CD14-positive monocyte (primary cell): ENCODE results near the gene DNAJC3. TPM values are rescaled to one million over a fixed set of nuclear protein-coding genes. Genes with fewer than 3 reads are reported as not detected.

Experiments
- DNase-seq, 3 donors: peaks; one replicate each; pipeline ENCODE4 v3.0.0-alpha.2; 2011 to 2022
- H2AFZ ChIP-seq: 2 replicates; pipeline ENCODE4 v1.6.0; 2012; ENCODE audit warnings: mild to moderate bottlenecking, low read depth, low read length, inconsistent platforms; ENCODE audit not compliant: insufficient read depth, poor library complexity, severe bottlenecking
- H3K27ac ChIP-seq, 2 donors: 1 replicate in 1 of 2; 2 replicates in 1 of 2; pipeline ENCODE4 v1.5.1; 2012 to 2013; ENCODE audit warnings: low read length in 2 of 2, control low read depth in 1 of 2, inconsistent platforms in 1 of 2, low read depth in 1 of 2, mild to moderate bottlenecking in 1 of 2
- H3K27me3 ChIP-seq, 2 donors: one replicate each; pipeline versions ENCODE4 v1.6.0 to v1.6.1; 2011 to 2013; ENCODE audit warnings: low read length in 2 of 2; ENCODE audit not compliant: control insufficient read depth in 2 of 2, insufficient read depth in 2 of 2
- H3K36me3 ChIP-seq, 2 donors: replicated peaks in 1 of 2; 1 replicate in 1 of 2; 2 replicates in 1 of 2; pipeline versions ENCODE4 v1.5.1 to v1.6.1; 2012 to 2013; ENCODE audit warnings: low read length in 2 of 2, control low read depth in 1 of 2, inconsistent platforms in 1 of 2, mild to moderate bottlenecking in 1 of 2; ENCODE audit not compliant: insufficient read depth in 2 of 2, control insufficient read depth in 1 of 2
- H3K4me1 ChIP-seq, 2 donors: 1 replicate in 1 of 2; 2 replicates in 1 of 2; pipeline versions ENCODE4 v1.5.1 to v1.6.1; 2012 to 2013; ENCODE audit warnings: low read length in 2 of 2, control low read depth in 1 of 2, inconsistent platforms in 1 of 2, mild to moderate bottlenecking in 1 of 2, moderate library complexity in 1 of 2; ENCODE audit not compliant: insufficient read depth in 2 of 2, control insufficient read depth in 1 of 2
- H3K4me2 ChIP-seq: replicated peaks from 2 replicates; pipeline ENCODE3; 2012; ENCODE audit warnings: low read length, moderate library complexity, mild to moderate bottlenecking; ENCODE audit not compliant: poor library complexity, severe bottlenecking; ENCODE audit errors: extremely low read depth
- H3K4me3 ChIP-seq, 3 experiments: fragments of 200-600 bp in 1 of 3; sonication (generic) in 1 of 3; replicated peaks in 1 of 3; 1 replicate in 2 of 3; 2 replicates in 1 of 3; pipeline ENCODE4 v1.5.1; 2011 to 2013; ENCODE audit warnings: low read length in 3 of 3, mild to moderate bottlenecking in 3 of 3, control low read depth in 2 of 3, low read depth in 2 of 3, inconsistent platforms in 1 of 3, moderate library complexity in 1 of 3
- H3K79me2 ChIP-seq: 2 replicates; pipeline ENCODE4 v1.6.0; 2012; ENCODE audit warnings: mild to moderate bottlenecking, control low read depth, inconsistent platforms, low read length, moderate library complexity; ENCODE audit not compliant: insufficient read depth
- H3K9ac ChIP-seq: 2 replicates; pipeline ENCODE4 v1.6.0; 2017; ENCODE audit warnings: low read length, mild to moderate bottlenecking; ENCODE audit not compliant: insufficient read depth, poor library complexity, severe bottlenecking
- H3K9me3 ChIP-seq, 2 donors: replicated peaks in 1 of 2; 1 replicate in 1 of 2; 2 replicates in 1 of 2; pipeline versions ENCODE4 v1.5.1 to v1.6.1; 2012 to 2013; ENCODE audit warnings: low read length in 2 of 2, control low read depth in 1 of 2; ENCODE audit not compliant: control insufficient read depth in 1 of 2, insufficient read depth in 1 of 2
- H4K20me1 ChIP-seq: 2 replicates; pipeline ENCODE4 v1.6.0; 2012; ENCODE audit warnings: mild to moderate bottlenecking, low read length, control low read depth, moderate library complexity; ENCODE audit not compliant: insufficient read depth
- H3K27ac Mint-ChIP-seq, 7 donors: one replicate each; pipeline ENCODE4 v1.8.0; 2020; ENCODE audit warnings: mild to moderate bottlenecking in 7 of 7, mixed read lengths in 7 of 7, moderate library complexity in 6 of 7, inconsistent platforms in 2 of 7
- H3K27me3 Mint-ChIP-seq, 3 donors: one replicate each; pipeline ENCODE4 v1.8.0; 2021 to 2022; ENCODE audit warnings: low read depth in 3 of 3, mild to moderate bottlenecking in 3 of 3, mixed read lengths in 3 of 3, moderate library complexity in 3 of 3, inconsistent platforms in 1 of 3
- H3K36me3 Mint-ChIP-seq, 2 donors: one replicate each; pipeline ENCODE4 v1.8.0; 2020; ENCODE audit warnings: mixed read lengths in 2 of 2, inconsistent platforms in 1 of 2, mild to moderate bottlenecking in 1 of 2
- H3K4me1 Mint-ChIP-seq: one replicate; pipeline ENCODE4 v1.8.0; 2020; ENCODE audit warnings: mild to moderate bottlenecking, mixed read lengths
- H3K4me3 Mint-ChIP-seq, 2 donors: one replicate each; pipeline ENCODE4 v1.8.0; 2020; ENCODE audit warnings: mild to moderate bottlenecking in 2 of 2, mixed read lengths in 2 of 2, moderate library complexity in 1 of 2
- H3K9me3 Mint-ChIP-seq, 7 donors: one replicate each; pipeline ENCODE4 v1.8.0; 2020 to 2022; ENCODE audit warnings: mixed read lengths in 7 of 7, mild to moderate bottlenecking in 6 of 7, moderate library complexity in 6 of 7, inconsistent platforms in 2 of 7
- CTCF ChIP-seq: fragments of 200-600 bp; IDR thresholded peaks from one replicate; pipeline ENCODE4 v1.8.0; 2022; ENCODE audit warnings: antibody characterized with exemption, mild to moderate bottlenecking
- WGBS: methylation state at CpG from one replicate; pipeline ENCODE4 v1.1.5; 2013; ENCODE audit warnings: missing lambda C conversion rate; ENCODE audit not compliant: insufficient coverage; 5-methylcytosine and 5-hydroxymethylcytosine counted together
- intact Hi-C, 2 donors: fragments of 100-400 bp; cut with micrococcal nuclease; formaldehyde crosslinking; loops; one replicate each; pipeline versions ENCODE4 v1.15.0 to v1.15.1; 2023
- polyA plus RNA-seq, 3 donors: library from polyadenylated mRNA; depleted of rRNA in 1 of 3; unstranded in 2 of 3; stranded (reverse) in 1 of 3; fragments of 300-500 nt in 2 of 3; fragments of >200 nt in 1 of 3; fragmentation: Illumina TruSeq in 2 of 3; gene quantifications; 1 replicate in 2 of 3; 2 replicates in 1 of 3; pipeline ENCODE4 v1.2.3, GENCODE V29; 2012 to 2021

Gene DNAJC3
- polyA plus RNA-seq, 3 donors = 11.1 to 27.6 (median 22.3) TPM

GRCh38 chr13:95642999-95643398 is 33.9 kb upstream of the DNAJC3 start:
- intact Hi-C loops = no loop called here
- Histone ChIP-seq H3K27ac (no peak overlapping the region), H3K9me3 (peaks cover 0 to 6% of the 10 kb centered on the region in 2 donors), H3K4me2 (no peak overlapping the region), H4K20me1 (no peaks in the 10 kb centered on the region), H3K4me1 (peaks cover 19 to 24% of the 10 kb centered on the region in 2 donors), H3K9ac (no peak overlapping the region), H3K79me2 (no peaks in the 10 kb centered on the region), H3K27me3 (peaks cover 36 to 65% of the 10 kb centered on the region in 2 donors), H2AFZ (no peak overlapping the region), H3K36me3 (no peaks in the 10 kb centered on the region), H3K4me3 (no peak overlapping the region)
- Mint-ChIP-seq H3K4me1 (peaks cover 20% of the 10 kb centered on the region), H3K36me3 (peaks cover 0 to 8% of the 10 kb centered on the region in 2 donors), H3K4me3 (peak overlapping the region in 1 of 2 donors; percentile 51), H3K27me3 (peaks cover 57 to 68% (median 59%) of the 10 kb centered on the region in 3 donors), H3K9me3 (peaks cover 0 to 17% (median 3%) of the 10 kb centered on the region in 7 donors), H3K27ac (no peak overlapping the region)
- WGBS = 100% methylated on average over 2 of the region's 3 CpGs
- no peak for TF ChIP-seq CTCF
- DNase-seq = no peak

GRCh38 chr13:95643571-95643935 is 33.4 kb upstream of the DNAJC3 start:
- no peaks in the 10 kb centered on the region for H4K20me1 ChIP-seq
- intact Hi-C loops = no loop called here
- no peaks in the 10 kb centered on the region for H3K79me2 ChIP-seq
- no peak overlapping the region for H3K27ac ChIP-seq
- H3K27me3 ChIP-seq = peaks cover 36 to 65% of the 10 kb centered on the region in 2 donors
- no peak overlapping the region for H3K9ac ChIP-seq
- peaks cover 19 to 24% of the 10 kb centered on the region in 2 donors for H3K4me1 ChIP-seq
- H3K9me3 ChIP-seq = peaks cover 0 to 6% of the 10 kb centered on the region in 2 donors
- Mint-ChIP-seq H3K36me3 (peaks cover 0 to 8% of the 10 kb centered on the region in 2 donors), H3K4me1 (peaks cover 20% of the 10 kb centered on the region), H3K27ac (no peak overlapping the region), H3K27me3 (peaks cover 57 to 67% (median 59%) of the 10 kb centered on the region in 3 donors), H3K9me3 (peaks cover 0 to 17% (median 3%) of the 10 kb centered on the region in 7 donors), H3K4me3 (peak overlapping the region; percentile 62 to 88)
- 33% methylated on average over 16 of the region's 16 CpGs for WGBS
- no peaks in the 10 kb centered on the region for H3K36me3 ChIP-seq
- peak overlapping the region; percentile 65 for H2AFZ ChIP-seq
- peak overlapping the region in 1 of 3 experiments; percentile 71 for H3K4me3 ChIP-seq
- DNase-seq = no peak
- peak overlapping the region; percentile 78 for H3K4me2 ChIP-seq
- no peak for TF ChIP-seq CTCF
